GM06990 (cell line): ENCODE results near the gene HCN2.

Experiments used
- DNase-seq: peaks from one replicate; pipeline ENCODE4 v3.0.0-alpha.2; 2011; ENCODE audit not compliant: insufficient read length; ENCODE audit errors: extremely low read depth
- H3K27me3 ChIP-seq: replicated peaks from 2 replicates; pipeline ENCODE4 v1.6.0; 2011; ENCODE audit warnings: low read length; ENCODE audit not compliant: control insufficient read depth, insufficient read depth
- H3K36me3 ChIP-seq: 2 replicates; pipeline ENCODE4 v1.5.1; 2011; ENCODE audit warnings: low read length; ENCODE audit not compliant: control insufficient read depth, insufficient read depth
- H3K4me3 ChIP-seq: replicated peaks from 2 replicates; pipeline ENCODE4 v1.5.1; 2011; ENCODE audit warnings: low read depth, mild to moderate bottlenecking, control low read depth, low read length
- CTCF ChIP-seq: IDR thresholded peaks from 2 replicates; pipeline ENCODE4 v1.5.1; 2011; ENCODE audit warnings: low read length, control low read depth, mild to moderate bottlenecking, inconsistent platforms; ENCODE audit not compliant: insufficient read depth, poor library complexity, severe bottlenecking

Gene HCN2

GRCh38 chr19:648904-649801 is 59.5 kb downstream of the HCN2 start:
- TF ChIP-seq CTCF: no peak
- Histone ChIP-seq H3K27me3 (no peaks in the 10 kb centered on the region), H3K4me3 (no peak overlapping the region), H3K36me3 (peaks cover 30% of the 10 kb centered on the region)
- no peak for DNase-seq

- no peak for DNase-seq
- Histone ChIP-seq H3K36me3 (peaks cover 31% of the 10 kb centered on the region), H3K4me3 (no peak overlapping the region), H3K27me3 (no peaks in the 10 kb centered on the region)
- no peak for TF ChIP-seq CTCF
These were observed 60.4 kb downstream of the HCN2 start for GRCh38 chr19:650121-650520.

- no peak for DNase-seq
- TF ChIP-seq CTCF: no peak
- no peaks in the 10 kb centered on the region for H3K27me3 ChIP-seq
- no peak overlapping the region for H3K4me3 ChIP-seq
- peaks cover 29% of the 10 kb centered on the region for H3K36me3 ChIP-seq
These were observed 61.6 kb downstream of the HCN2 start for GRCh38 chr19:651114-651818.

GRCh38 chr19:651991-652390 is 62.3 kb downstream of the HCN2 start:
- Histone ChIP-seq H3K27me3 (no peaks in the 10 kb centered on the region), H3K36me3 (peaks cover 30% of the 10 kb centered on the region), H3K4me3 (no peak overlapping the region)
- no peak for TF ChIP-seq CTCF
- DNase-seq: no peak

- H3K27me3 ChIP-seq: no peaks in the 10 kb centered on the region
- no peak for DNase-seq
- peaks cover 31% of the 10 kb centered on the region for H3K36me3 ChIP-seq
- H3K4me3 ChIP-seq: no peak overlapping the region
- no peak for TF ChIP-seq CTCF
These were observed 63.0 kb downstream of the HCN2 start for GRCh38 chr19:652467-653389.
